HG02763 (cell line): ENCODE data around the gene YIF1A.
A peak's percentile ranks its signal among the peaks of the same experiment; 100 is the strongest.
"Not testable (repeated sequence)": the region's sequence is repeated elsewhere in the genome, so short reads cannot be mapped to it uniquely, and the experiment has no call there.

ENCODE experiments used
- ATAC-seq: cut with Tn5 transposase; IDR thresholded peaks from one replicate; pipeline ENCODE4 v1.9.1; 2021; ENCODE audit warnings: mild to moderate bottlenecking, moderate library complexity; ENCODE audit not compliant: unreplicated experiment

The YIF1A gene

DNA sequence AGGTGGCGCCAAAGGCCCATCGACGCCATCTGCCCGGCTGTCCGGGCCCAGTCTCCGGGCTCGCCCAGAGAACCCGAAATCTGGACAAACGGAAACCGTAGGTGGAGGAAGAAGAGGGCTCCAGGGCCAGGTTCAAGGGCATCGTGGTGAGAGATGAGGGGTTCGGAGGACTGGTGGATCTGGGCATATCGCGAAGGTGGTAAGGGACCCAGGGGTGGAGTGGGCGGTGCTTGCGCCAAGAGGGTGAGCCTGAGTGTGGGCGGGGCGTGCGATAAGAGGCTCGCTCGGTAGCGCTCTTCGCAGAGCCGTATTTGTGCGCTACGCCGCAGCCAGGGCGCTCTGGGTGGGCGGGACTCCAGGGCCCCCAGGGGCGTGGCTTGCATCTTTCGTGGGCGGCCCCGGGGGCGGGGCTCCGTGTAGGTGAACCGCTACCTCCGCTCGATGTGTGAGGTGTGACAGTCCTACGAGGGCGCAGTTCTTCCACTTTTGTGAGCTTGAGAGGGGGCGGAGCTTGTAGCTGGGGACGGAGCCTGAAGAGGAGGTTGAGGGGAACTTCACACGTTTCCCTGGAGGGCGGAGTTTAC, 23.1 kb upstream of the YIF1A start:
- peak; percentile 62 for ATAC-seq

DNA sequence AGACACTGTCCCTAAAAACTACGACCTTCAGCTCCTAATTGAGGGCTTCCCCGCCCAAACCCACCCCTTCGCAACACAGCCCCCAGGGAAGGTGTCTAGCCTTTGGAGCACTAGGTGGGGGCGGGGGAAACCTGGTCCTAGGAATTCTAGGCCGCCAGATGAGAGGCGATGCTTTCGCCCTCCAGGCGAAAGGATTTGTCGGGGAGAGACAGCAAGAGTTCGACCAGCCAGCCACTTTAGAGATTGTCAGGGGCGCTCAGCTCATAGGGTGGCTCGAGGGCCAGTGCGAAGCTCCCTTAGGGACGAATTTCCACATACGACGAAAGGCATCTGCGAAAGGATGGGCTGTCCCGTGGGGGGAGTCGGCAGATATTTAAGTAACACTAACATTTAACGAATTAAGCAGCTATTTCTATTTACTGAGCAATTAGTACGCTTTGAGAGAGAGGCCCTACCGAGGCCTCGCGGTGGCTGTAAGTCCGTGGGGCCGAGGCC, 22.6 kb upstream of the YIF1A start:
- ATAC-seq = no peak

DNA sequence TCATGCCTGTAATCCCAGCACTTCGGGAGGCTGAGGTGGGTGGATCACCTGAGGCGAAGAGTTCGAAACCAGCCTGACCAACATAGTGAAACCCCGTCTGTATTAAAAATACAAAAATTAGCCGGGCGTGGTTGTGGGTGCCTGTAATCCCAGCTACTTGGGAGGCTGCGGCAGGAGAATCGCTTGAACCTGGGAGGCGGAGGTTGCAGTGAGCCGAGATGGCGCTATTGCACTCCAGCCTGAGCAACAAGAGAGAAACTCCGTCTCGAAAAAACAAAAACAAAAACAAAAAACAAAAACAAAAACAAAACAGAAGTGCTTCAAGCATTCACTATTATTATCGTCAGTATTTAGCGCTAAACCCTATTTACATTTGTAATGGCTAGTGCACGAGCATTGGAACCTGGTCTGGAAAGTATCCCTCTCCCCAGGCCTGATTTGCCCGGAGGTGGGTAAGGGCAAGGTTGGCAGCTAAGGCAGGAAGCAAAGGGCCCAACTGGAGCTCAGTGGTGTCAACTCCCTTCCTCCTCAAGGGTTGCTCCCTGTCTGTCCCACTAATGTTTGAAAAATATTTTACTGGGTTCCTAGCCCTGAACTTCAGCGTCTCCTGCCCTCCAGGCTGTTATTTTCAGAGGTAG, 22.0 kb upstream of the YIF1A start:
- ATAC-seq = not testable (repeated sequence)

DNA sequence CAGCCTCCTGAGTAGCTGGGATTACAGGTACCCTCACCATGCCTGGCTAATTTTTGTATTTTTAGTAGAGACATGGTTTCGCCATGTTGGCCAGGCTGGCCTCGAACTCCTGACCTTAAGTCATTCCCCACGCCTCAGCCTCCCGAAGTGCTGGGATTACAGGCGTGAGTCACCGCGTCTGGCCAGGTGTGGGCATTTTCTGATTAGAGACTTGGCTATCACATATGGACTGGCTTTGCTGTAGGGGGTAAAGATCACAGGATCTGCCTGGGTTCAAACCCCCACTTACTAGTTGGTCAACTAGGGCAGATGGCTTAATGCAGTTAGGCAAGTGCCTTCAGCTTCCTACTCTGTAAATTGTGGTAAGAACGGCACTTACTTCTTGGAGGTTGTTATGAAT, 21.4 kb upstream of the YIF1A start:
- ATAC-seq = no peak

DNA sequence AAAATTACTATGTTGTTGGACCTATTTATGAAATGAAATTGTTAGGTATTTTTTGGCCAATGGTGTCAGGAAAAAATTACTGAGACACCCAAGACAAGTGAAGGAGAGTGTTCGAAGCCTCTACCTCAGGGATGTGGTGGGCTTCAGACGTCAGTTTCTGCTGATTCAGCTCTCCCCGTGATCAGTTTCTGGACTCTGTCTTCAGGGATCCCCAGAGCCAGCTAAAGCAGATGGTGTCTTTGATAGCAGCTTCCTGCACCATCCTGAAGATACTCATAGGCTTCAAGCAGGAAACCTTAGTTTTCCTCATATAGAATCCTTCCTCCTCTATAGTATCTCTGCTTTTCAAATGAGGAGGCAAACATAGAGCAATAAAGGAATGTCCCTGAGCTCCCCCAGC, 20.5 kb upstream of the YIF1A start:
- ATAC-seq = no peak

DNA sequence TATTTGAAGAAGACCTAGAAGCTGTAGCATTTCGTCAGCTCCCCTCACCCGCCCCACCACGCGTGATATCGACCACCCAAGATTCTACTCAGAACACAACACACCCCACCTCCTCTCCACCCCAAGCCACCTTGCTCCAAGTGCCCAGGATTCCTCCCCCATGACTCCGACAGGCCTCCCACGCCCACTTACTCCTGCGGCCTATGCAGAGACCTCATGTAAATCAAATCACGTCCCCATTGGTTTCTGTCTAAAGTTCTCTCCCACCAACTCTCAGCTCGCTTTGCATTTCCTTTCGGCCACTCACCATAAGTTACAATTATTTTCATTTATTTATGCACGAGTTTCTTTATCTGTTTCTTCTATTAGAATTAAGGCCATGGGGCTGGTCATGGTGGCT, 13.7 kb upstream of the YIF1A start:
- ATAC-seq = no peak

DNA sequence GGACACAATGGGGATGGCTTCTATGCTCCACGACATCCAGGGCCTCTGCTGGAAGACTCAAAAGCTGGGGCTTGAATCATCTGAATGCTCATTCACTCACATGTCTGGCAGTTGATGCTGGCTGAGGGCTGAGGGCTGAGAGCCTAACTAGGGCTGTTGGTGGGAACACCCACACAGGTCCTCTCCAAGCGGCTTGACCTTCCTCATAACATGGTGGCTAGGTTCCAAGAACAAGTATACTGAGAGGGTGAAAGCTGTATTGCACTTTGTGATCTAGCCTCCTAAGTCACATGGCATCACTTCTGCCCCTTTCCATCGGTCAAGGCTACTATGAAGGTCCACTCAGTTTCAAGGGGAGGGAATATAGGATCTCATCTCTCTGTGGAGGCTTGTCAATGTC, 10.2 kb upstream of the YIF1A start:
- ATAC-seq = no peak

DNA sequence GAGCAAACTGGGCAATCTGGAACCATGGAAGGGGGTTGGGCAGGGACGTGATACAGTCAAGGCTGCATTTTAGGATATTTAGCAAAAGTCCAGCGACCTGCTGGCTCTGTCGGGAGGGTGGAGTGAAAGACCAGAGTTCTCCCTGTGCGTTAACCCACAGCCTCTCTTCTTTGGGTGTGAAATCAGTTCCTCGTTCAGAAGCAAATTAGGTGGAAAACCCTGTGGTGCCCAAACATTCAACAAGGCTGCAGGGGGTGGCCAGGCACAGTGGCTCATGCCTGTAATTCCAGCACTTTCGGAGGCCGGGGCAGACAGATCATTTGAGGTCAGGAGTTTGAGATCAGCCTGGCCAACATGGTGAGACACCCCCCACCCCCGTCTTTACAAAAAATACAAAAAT, 8.7 kb upstream of the YIF1A start:
- ATAC-seq = no peak

DNA sequence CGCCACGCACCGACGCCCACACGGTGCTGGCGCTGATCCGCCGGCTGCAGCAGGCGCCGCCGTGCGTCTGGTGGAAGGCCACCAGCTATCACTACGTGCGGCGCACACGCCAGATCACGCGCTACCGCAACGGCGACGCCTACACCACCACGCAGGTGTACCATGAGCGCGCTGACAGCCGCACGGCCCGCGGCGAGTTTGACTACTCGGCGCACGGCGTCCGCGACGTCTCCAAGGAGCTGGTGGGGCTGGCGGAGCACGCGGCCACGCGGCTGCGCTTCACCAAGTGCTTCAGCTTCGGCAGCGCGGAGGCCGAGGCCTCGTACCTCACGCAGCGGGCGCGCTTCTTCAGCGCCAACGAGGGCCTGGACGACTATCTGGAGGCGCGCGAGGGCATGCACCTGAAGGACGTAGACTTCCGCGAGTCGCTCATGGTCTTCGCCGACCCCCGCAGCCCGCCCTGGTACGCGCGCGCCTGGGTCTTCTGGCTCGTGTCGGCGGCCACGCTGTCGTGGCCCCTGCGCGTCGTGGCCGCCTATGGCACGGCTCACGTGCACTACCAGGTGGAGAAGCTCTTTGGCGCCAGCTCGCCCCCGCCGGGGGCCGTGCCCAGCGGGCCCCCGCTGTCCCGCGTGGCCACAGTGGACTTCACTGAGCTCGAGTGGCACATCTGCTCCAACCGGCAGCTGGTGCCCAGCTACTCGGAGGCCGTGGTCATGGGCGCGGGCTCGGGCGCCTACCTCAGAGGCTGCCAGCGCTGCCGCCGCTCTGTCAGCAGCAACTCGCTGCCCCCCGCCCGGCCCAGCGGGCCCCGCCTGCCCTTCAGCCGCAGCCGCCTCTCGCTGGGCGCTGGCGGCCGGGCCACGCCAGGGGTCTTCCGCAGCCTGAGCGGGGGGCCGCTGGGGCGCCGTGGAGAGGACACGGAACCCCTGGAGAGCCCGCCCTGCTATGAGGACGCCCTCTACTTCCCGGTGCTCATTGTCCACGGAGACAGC, 6.0 kb upstream of the YIF1A start:
- no peak for ATAC-seq

DNA sequence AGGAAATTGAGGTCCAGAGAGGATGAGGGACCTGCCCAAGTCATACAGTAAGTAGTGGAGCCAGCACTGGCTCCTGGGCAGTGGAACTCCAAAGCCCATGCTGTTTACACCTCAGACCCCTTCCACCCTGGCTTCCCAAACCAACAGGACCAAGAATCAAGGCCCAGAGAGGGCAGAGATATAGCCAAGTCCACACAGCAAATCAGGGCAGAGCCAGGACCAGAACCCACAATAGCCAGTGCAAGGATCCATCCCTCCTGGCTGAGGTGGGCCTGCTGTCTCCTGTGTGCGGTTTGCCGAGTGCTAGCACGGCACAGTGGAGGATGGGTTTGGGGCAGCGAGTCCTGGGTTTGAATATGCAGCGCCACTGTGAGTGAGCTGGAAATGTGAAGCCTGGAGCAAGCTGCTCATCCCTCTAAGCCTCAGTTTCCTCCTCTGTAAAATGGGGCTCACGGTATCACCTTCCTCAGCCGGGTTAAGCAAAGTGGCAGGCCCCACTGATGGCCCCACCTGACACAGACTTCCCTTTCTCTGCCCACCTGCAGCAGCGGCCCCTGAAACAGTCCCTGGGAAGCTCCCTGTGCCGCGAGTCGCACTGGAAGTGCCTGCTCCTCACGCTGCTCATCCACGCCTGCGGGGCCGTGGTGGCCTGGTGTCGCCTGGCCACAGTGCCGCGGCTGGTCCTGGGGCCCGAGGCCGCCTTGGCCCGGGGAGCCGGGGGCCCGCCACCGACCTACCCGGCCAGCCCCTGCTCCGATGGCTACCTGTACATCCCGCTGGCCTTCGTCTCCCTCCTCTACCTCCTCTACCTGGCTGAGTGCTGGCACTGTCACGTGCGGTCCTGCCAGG, 5.1 kb upstream of the YIF1A start:
- no peak for ATAC-seq

DNA sequence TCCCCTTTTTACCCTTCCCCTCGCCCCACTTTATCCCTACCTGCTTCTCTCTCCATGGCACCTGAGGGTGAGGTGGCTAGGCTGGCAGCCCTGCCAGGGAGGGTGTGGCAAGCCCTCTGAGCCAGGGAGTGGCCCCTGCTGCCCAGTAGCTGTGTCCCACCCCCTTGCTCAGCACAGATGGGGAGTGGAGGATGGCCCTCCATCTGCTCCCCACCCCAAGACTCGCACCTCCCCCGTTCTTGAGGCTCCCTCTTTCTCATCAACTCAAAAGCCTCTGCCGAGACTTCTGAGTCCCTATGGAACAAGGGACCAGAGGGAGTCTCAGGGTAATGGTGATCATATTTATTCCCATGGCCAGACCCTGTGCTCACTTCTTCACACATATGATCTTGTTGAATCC, 4.4 kb upstream of the YIF1A start:
- ATAC-seq = no peak

DNA sequence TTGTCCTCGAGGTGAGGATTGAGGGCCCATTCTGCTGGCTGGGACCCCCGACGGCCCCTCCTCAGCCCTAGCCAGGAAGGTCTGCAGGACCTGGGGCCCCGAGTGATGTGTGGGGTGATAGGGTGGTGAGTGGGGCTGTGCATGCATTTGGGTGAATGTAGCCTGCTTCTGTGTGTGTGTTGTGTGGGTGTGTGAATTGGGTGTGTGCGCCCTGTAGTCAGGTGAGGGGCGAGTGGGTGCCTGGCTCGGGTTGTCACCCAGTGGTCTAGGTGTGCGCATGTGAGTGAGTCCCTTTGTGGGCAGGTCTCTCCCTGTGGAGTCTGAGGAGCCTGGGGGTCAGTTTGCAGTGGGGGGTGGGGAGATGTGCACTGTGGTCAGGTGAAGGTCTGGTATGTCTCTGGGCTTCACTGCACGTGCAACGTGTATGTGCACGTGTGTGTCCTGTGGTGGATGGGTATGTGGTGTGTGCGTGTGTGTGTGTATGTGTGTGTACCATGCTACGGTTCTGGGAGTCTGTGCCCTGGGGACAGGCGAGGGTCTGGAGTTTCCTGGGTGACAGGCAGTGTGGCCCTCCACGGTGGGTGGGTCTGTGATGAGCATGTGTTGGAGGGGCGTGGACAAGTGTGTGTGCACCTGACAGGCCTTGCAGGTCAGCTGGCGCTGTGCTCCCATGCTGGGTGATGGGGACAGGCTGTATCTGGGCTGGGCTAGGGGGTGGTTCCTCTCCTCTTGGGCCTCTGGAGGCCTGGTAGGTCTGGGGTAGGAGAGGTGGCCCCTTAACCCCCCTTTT, 3.8 kb upstream of the YIF1A start:
- no peak for ATAC-seq

DNA sequence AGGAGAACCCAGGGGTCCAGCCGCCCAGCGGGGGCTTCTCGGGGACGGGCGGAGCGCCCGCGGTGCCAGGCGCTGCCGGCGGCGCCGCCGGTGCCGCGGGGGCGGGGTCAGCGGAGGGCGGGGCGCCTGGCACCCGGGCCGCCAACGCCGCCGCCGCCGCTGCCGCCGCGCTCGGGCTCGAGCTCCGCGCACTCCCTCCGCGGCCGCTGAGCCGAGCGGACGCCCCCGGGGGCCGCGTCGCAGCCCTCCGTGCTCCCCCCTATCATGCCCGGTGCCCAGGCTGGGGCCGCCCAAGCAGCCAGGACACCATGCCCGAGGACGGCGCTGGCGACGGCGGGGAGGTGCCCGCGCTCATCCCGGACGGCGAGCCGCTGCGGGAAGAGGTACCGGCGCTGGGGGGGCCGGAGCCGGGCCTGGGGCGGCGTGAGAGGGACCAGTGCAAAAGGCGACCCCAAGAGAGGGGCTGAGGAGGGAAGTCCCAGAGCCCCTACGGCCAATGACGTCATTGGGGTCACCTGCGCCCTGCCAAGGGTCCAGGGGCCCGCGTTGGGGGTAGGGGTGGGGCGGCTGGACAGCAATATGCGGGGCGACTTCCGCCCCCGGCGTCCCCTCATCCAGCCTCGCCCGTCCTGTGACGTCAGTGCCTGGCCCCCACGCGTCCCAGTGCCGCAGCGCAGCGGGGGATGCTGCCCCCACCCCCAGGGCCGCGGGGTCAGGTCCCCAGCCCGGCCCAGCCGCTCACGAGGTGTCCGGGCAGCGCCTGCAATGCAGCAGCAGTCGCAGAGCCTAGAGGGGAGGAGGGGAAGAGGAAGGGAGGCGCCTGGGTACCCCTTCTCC, 3.0 kb upstream of the YIF1A start, which contains the start of gene TMEM151A:
TMEM151A (plus strand) TSS at position 189 of the 837 bp plus-strand sequence; CDS start at position 309, 120 bp downstream.
- ATAC-seq = no peak

DNA sequence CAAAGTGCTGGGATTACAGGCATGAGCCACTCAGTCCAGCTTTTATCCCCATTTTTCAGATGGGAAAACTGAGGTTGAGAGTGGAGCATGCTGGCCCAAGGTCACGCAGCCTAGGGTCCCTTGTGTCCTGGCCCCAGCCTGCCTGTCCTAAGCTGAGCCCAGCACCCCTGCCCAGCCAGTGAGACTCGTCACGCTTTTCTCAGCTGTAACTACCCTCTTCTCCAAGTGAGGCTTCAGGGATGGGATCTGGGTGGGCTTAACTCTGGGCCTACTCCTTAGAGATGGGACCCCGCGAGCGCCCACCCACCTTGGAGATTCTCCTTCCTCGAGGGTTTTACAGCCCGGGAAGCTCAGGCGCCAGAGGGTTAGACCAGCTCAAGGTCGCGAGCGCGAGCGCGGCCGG, 2.4 kb upstream of the YIF1A start:
- ATAC-seq = no peak

DNA sequence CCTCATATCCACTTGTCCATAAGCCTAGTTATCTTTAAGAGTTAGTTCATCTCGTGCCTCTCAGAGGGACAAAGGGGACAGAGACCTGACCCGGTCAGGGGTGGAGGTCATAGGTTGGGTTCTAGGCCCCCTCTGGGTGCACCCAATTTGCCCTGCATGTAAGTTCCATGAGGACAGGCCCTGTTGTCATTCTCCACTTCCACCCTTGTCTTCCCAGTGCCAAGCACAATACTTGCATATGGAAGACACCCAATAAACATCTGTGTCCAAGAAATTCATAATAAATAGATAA, 1.3 kb upstream of the YIF1A start:
- ATAC-seq = no peak

DNA sequence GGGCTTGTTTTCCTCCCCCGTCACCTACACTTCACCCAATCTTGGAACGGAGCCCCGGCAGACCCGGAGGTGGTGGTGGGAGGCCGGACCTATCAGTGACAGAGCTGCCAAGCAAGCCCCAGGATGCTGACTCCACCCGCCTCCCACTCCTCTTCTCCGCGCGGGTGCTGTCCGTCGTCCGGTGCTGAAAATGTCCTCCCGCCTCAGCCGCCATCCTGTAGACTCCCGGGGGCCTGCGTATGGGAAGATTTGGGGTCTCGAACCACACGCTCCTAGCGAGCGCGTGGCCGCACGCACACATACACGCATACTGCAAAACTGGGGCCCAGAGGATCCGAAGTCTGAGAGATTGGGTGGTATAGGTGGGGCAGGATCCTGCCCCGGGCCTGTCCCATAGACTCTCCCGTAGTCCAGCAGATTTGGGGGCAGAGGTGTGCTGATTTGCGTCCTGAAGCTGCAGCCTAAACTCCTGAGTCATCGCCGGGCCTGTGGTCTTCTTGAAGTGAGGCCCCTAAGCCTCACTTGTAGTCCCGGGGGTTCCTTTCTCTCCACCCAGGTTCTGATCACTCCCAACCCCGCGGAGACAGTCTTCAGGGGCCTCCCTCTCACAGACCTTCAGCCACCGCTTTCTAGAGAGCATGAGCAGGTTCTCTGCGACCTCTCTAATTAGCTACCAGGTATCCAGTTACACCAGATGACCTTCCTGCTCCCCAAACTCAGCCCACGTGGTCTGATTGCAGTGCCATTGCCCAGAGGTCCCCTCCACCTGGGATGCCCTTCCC, 796 bp upstream of the YIF1A start:
- ATAC-seq = peak; percentile 37

DNA sequence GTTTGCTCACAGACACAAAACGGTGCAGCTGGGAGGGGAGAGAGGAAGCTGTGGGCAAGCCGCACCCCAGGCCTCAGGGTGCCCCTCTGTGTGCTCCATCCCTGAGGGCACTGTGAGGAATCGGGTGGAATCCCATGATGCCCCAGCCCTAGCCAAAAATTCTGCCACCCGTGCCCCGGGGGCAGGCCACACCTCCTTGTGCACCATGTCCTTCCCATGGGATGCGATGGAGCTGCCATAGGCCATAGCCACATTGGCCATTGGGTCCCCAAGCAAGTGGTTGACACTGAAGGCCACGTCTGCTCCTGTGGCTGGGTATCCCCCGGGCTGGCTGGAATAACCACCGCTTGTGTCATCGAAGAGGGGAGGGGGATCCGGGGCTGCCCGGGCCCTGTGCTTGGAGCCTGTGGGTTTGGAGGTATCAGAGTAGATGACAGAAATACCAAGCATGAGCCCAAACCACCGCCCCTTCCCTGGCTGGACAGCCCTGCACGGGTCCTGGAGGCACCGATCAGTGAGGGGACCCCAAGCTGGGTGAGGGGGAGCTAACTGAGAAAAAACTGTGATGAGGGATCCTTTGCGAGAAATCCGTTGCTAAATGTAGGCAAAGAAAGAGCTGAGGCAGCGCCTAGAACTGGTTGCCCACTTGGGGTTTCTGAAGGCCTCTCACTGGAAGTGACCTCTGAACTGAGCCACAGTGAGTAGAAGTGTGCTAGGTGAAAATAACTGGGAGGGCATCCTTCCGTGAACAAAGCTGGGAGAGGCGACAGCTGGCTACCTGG, 863 bp downstream of the YIF1A start:
- ATAC-seq = no peak
